GM21390 (cell line): ENCODE data around the gene LRMDA.

Experiments used
- ATAC-seq: cut with Tn5 transposase; IDR thresholded peaks from one replicate; pipeline ENCODE4 v1.9.1; 2021; ENCODE audit not compliant: unreplicated experiment

The LRMDA gene

GRCh38 chr10:75803121-75803520 is 371.7 kb downstream of the LRMDA start:
- no peak for ATAC-seq

GRCh38 chr10:75803816-75804552 is 372.6 kb downstream of the LRMDA start:
- ATAC-seq, result no peak

GRCh38 chr10:75806186-75806585 is 374.8 kb downstream of the LRMDA start:
- ATAC-seq, result no peak

GRCh38 chr10:75807456-75807855 is 376.0 kb downstream of the LRMDA start:
- ATAC-seq, result no peak

- ATAC-seq, result no peak
These were observed 377.6 kb downstream of the LRMDA start for GRCh38 chr10:75809003-75809402.

- no peak for ATAC-seq
These were observed 382.6 kb downstream of the LRMDA start for GRCh38 chr10:75814014-75814413.

- no peak for ATAC-seq
These were observed 383.6 kb downstream of the LRMDA start for GRCh38 chr10:75815066-75815465.

GRCh38 chr10:75817198-75817597 is 385.8 kb downstream of the LRMDA start:
- no peak for ATAC-seq

GRCh38 chr10:75818552-75818951 is 387.1 kb downstream of the LRMDA start:
- ATAC-seq, result no peak

- no peak for ATAC-seq
These were observed 393.8 kb downstream of the LRMDA start for GRCh38 chr10:75825235-75825634.

GRCh38 chr10:75825661-75826060 is 394.2 kb downstream of the LRMDA start:
- ATAC-seq, result no peak

- no peak for ATAC-seq
These were observed 395.4 kb downstream of the LRMDA start for GRCh38 chr10:75826846-75827245.

- no peak for ATAC-seq
These were observed 396.2 kb downstream of the LRMDA start for GRCh38 chr10:75827587-75828021.

- ATAC-seq, result no peak
These were observed 397.0 kb downstream of the LRMDA start for GRCh38 chr10:75828413-75828812.

- no peak for ATAC-seq
These were observed 404.6 kb downstream of the LRMDA start for GRCh38 chr10:75836064-75836463.

GRCh38 chr10:75838486-75838885 is 407.1 kb downstream of the LRMDA start:
- no peak for ATAC-seq

GRCh38 chr10:75839020-75839419 is 407.6 kb downstream of the LRMDA start:
- ATAC-seq, result no peak

GRCh38 chr10:75841266-75841665 is 409.8 kb downstream of the LRMDA start:
- no peak for ATAC-seq

GRCh38 chr10:75845176-75845947 is 413.9 kb downstream of the LRMDA start:
- no peak for ATAC-seq

- ATAC-seq, result no peak
These were observed 416.1 kb downstream of the LRMDA start for GRCh38 chr10:75847477-75847876.

- no peak for ATAC-seq
These were observed 420.3 kb downstream of the LRMDA start for GRCh38 chr10:75851580-75852345.
